Caco-2 (cell line): ENCODE data around the gene AATK. TPM values are rescaled to one million over a fixed set of nuclear protein-coding genes. Genes with fewer than 3 reads are reported as not detected.
"Not testable (repeated sequence)": the region's sequence is repeated elsewhere in the genome, so short reads cannot be mapped to it uniquely, and the experiment has no call there.

Experiments used
- BruUV-seq: library from RNA; stranded (reverse); fragments of 400-500 nt; replicated peaks from 2 replicates; lab custom pipeline; 2021; lab: Mats Ljungman, UMichigan
- CTCF ChIA-PET: fragments of 300-600 bp; sonication (Branson Sonifier 250); formaldehyde crosslinking; loops from one replicate; lab custom pipeline; 2022; ENCODE audit warnings: antibody characterized with exemption; lab: Charles Lee
- POLR2A ChIA-PET: fragments of 300-600 bp; sonication (Branson Sonifier 250); formaldehyde crosslinking; loops from one replicate; lab custom pipeline; 2022; ENCODE audit warnings: antibody characterized with exemption; lab: Charles Lee
- DNase-seq, 2 experiments: peaks; one replicate each; pipeline versions ENCODE4 v3.0.0 to v3.0.0-alpha.2; 2020 to 2022
- H3K27me3 ChIP-seq: replicated peaks from 2 replicates; pipeline ENCODE4 v1.6.0; 2011; ENCODE audit warnings: low read length; ENCODE audit not compliant: control insufficient read depth, insufficient read depth
- H3K36me3 ChIP-seq: 2 replicates; pipeline ENCODE4 v1.5.1; 2011; ENCODE audit warnings: low read length; ENCODE audit not compliant: control insufficient read depth, insufficient read depth
- H3K4me1 ChIP-seq: fragments of 250-450 bp; sonication (Bioruptor Pico); 2 replicates; pipeline ENCODE4 v1.5.1; 2020; ENCODE audit warnings: mild to moderate bottlenecking
- H3K4me3 ChIP-seq: 2 replicates; pipeline ENCODE4 v1.5.1; 2011; ENCODE audit warnings: low read depth, mild to moderate bottlenecking, control low read depth, low read length
- H3K9me3 ChIP-seq: fragments of 250-450 bp; sonication (Bioruptor Pico); 2 replicates; pipeline ENCODE4 v1.5.1; 2020; ENCODE audit warnings: mild to moderate bottlenecking, moderate library complexity
- H3K27ac Mint-ChIP-seq: one replicate; pipeline ENCODE4 v1.8.0; 2022; ENCODE audit warnings: mixed read lengths; ENCODE audit not compliant: unreplicated experiment
- H3K27me3 Mint-ChIP-seq: one replicate; pipeline ENCODE4 v1.8.0; 2022; ENCODE audit warnings: mixed read lengths; ENCODE audit not compliant: insufficient read depth, unreplicated experiment
- H3K36me3 Mint-ChIP-seq: one replicate; pipeline ENCODE4 v1.8.0; 2022; ENCODE audit warnings: mild to moderate bottlenecking, mixed read lengths; ENCODE audit not compliant: insufficient read depth, unreplicated experiment
- H3K4me1 Mint-ChIP-seq: one replicate; pipeline ENCODE4 v1.8.0; 2022; ENCODE audit warnings: low read depth, mixed read lengths; ENCODE audit not compliant: unreplicated experiment
- H3K4me3 Mint-ChIP-seq: one replicate; pipeline ENCODE4 v1.8.0; 2022; ENCODE audit warnings: mild to moderate bottlenecking, moderate library complexity, mixed read lengths; ENCODE audit not compliant: unreplicated experiment
- H3K9me3 Mint-ChIP-seq: one replicate; pipeline ENCODE4 v1.8.0; 2022; ENCODE audit warnings: mixed read lengths; ENCODE audit not compliant: unreplicated experiment
- intact Hi-C: fragments of 100-400 bp; cut with micrococcal nuclease; formaldehyde crosslinking; loops from one replicate; pipeline ENCODE4 v1.10.0; 2022; ENCODE audit not compliant: unreplicated experiment
- total RNA-seq: library from RNA; stranded (reverse); gene quantifications from 2 replicates; pipeline ENCODE4 v1.2.3, GENCODE V29; 2022
- TF ChIP-seq, protein P1 (sequence below), 2 experiments: fragments of 200-600 bp in 1 of 2; IDR thresholded peaks; 1 replicate in 1 of 2; 2 replicates in 1 of 2; pipeline versions ENCODE4 v1.5.1 to v1.8.0; 2011 to 2022; ENCODE audit warnings: antibody characterized with exemption in 1 of 2, control low read depth in 1 of 2, inconsistent platforms in 1 of 2, low read depth in 1 of 2, low read length in 1 of 2, mild to moderate bottlenecking in 1 of 2, moderate library complexity in 1 of 2; ENCODE audit not compliant: insufficient read depth in 1 of 2, severe bottlenecking in 1 of 2, unreplicated experiment in 1 of 2

Gene AATK
- total RNA-seq, 1 experiment from 2014 or later = 26.6 TPM

DNA sequence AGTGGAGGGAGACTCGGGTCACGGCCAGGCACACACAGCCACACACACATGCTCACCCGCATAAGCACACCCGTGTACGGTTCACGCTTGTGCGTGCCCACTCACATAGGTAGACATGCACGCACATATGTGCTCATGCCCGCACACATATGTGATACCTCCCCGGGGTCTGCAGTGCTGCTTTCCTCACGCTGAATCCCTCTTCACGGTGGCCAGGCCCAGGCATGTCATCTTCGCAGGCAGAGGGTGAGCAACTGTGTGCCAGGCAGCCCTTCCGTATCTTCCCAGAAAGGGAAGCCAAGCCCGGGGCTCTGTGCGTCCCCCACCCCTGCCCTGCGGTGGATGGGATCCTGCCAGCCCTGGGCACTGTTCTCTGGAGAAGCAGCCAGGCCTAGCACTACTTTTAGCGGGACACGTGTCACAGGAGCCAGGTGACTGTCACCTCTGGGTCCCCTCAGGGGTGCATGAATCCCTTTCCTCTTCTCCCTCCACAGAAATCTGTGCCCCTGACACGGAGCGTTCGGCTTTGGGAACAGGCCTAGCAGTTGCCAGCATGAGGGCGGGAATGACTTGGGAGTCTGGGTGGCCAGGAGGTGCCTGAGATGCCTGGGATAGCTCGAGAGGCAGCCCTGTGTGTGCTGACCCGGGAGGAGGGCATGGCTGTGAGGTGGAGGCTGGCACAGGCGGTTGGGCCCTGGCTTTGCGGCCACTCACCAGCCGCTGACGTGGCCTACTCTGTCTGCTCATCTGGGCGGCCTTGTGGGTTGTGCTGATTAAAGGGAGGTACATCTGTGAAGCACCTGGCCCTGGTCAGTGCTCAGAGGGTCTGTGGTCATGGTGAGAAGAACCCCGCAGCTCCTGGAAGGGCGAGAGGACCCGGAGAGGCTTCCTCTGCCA lies 83.6 kb downstream of the AATK start:
- Histone ChIP-seq H3K36me3 (no peaks in the 10 kb centered on the region), H3K4me1 (no peaks in the 10 kb centered on the region), H3K27me3 (no peaks in the 10 kb centered on the region), H3K9me3 (no peaks in the 10 kb centered on the region), H3K4me3 (no peak overlapping the region)
- Mint-ChIP-seq H3K27ac (no peak overlapping the region), H3K27me3 (no peaks in the 10 kb centered on the region), H3K9me3 (no peaks in the 10 kb centered on the region), H3K4me1 (no peaks in the 10 kb centered on the region), H3K36me3 (peaks cover 23% of the 10 kb centered on the region), H3K4me3 (no peak overlapping the region)
- ChIA-PET POLR2A (no interaction called here), CTCF (no interaction called here)
- BruUV-seq = no TSS peak
- intact Hi-C loops = no loop called here
- no peak for DNase-seq
- TF ChIP-seq, protein P1, sequence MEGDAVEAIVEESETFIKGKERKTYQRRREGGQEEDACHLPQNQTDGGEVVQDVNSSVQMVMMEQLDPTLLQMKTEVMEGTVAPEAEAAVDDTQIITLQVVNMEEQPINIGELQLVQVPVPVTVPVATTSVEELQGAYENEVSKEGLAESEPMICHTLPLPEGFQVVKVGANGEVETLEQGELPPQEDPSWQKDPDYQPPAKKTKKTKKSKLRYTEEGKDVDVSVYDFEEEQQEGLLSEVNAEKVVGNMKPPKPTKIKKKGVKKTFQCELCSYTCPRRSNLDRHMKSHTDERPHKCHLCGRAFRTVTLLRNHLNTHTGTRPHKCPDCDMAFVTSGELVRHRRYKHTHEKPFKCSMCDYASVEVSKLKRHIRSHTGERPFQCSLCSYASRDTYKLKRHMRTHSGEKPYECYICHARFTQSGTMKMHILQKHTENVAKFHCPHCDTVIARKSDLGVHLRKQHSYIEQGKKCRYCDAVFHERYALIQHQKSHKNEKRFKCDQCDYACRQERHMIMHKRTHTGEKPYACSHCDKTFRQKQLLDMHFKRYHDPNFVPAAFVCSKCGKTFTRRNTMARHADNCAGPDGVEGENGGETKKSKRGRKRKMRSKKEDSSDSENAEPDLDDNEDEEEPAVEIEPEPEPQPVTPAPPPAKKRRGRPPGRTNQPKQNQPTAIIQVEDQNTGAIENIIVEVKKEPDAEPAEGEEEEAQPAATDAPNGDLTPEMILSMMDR (IDR thresholded peaks at IDR 0.05; ENCODE audit: insufficient read depth in 1 of 2, low read depth in 1 of 2, low read length in 1 of 2, severe bottlenecking in 1 of 2, unreplicated experiment in 1 of 2) = no peak

DNA sequence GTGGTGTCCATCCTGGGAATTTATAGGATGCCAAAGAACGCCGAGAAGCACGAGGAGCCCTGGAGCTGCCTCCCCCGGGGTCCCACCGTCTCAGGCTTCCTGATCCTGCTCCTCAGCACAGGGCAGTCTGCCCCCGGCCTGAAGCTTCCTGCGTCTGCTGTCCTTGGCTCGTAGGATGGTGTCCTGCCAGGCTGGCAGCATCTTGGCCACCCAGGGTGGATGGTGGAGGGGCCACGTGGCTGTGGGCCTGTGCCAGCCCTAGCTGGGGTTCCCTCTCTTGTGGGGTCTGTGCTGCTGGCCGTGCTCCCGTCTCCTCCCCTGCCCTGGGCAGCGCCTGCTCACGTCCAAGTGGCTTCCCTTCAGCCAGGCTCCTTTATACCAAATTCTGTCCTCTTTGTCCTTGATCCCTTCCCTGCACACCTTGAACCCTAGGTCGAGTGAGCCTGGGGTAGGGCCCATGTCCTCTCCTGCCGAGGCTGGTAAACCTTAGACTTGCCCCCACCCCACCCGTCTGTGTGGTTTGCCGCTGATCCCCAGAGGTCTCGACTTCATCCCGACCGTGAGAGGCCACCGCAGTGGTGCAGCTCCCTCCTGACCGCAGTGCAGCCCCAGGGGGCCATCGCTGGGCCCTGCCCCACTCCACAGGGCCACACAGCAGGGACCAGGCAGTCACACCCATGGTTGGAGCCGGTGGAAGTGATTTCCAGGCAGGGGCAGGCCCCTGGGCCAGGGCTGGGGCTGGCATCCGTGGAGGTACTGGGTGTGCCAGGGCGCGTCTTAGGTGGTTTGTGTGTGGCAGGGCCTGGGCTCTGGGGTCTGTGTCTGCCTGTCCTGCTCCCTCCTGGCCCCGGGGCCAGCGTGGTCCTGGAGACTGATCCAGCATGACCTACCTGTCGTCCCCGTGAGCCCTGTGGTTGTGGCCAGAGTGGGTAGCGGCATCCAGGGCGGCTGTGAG lies 84.5 kb downstream of the AATK start:
- ChIA-PET POLR2A (no interaction called here), CTCF (no interaction called here)
- no peaks in the 10 kb centered on the region for H3K4me1 Mint-ChIP-seq
- H3K4me1 ChIP-seq = no peaks in the 10 kb centered on the region
- BruUV-seq = no TSS peak
- no peak overlapping the region for H3K27ac Mint-ChIP-seq
- no peaks in the 10 kb centered on the region for H3K27me3 ChIP-seq
- intact Hi-C loops = no loop called here
- H3K36me3 Mint-ChIP-seq = peaks cover 17% of the 10 kb centered on the region
- no peaks in the 10 kb centered on the region for H3K36me3 ChIP-seq
- H3K9me3 Mint-ChIP-seq = no peaks in the 10 kb centered on the region
- H3K4me3 ChIP-seq = no peak overlapping the region
- no peaks in the 10 kb centered on the region for H3K9me3 ChIP-seq
- TF ChIP-seq, protein P1 (IDR thresholded peaks at IDR 0.05; ENCODE audit: insufficient read depth in 1 of 2, low read depth in 1 of 2, low read length in 1 of 2, severe bottlenecking in 1 of 2, unreplicated experiment in 1 of 2) = no peak
- H3K27me3 Mint-ChIP-seq = no peaks in the 10 kb centered on the region
- no peak overlapping the region for H3K4me3 Mint-ChIP-seq
- DNase-seq = no peak

DNA sequence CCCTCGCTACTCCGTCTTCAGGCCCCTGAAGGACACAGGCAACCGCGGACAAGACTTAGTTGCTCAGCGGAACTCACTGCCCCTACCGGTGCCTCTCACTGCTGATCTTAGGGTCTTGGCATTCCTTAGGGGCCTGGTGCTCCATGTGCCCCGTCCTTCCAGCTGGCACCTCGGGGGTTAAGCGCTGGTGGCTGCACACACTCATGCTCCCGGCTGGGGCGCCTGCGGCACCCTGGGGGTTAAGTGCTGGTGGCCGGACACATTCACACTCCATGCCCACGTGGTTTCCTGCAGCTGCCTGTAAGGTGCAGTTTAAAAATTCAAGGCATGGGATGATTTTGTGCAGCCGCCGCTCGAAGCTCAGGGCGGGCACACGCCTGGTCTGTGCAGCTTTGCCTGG lies 86.0 kb downstream of the AATK start:
- Mint-ChIP-seq H3K36me3 (peaks cover 20% of the 10 kb centered on the region), H3K9me3 (no peaks in the 10 kb centered on the region), H3K4me3 (no peak overlapping the region), H3K4me1 (no peaks in the 10 kb centered on the region), H3K27ac (no peak overlapping the region), H3K27me3 (no peaks in the 10 kb centered on the region)
- TF ChIP-seq, protein P1 (IDR thresholded peaks at IDR 0.05; ENCODE audit: insufficient read depth in 1 of 2, low read depth in 1 of 2, low read length in 1 of 2, severe bottlenecking in 1 of 2, unreplicated experiment in 1 of 2) = no peak
- ChIA-PET CTCF (interaction anchor here (0.6 kb wide), 1 partner anchor 197 kb away, joined by 3 read pairs; no protein-coding TSS in a partner anchor), POLR2A (no interaction called here)
- BruUV-seq = no TSS peak
- Histone ChIP-seq H3K4me1 (no peaks in the 10 kb centered on the region), H3K4me3 (no peak overlapping the region), H3K27me3 (no peaks in the 10 kb centered on the region), H3K9me3 (no peaks in the 10 kb centered on the region), H3K36me3 (no peaks in the 10 kb centered on the region)
- intact Hi-C loops = no loop called here
- DNase-seq = no peak

DNA sequence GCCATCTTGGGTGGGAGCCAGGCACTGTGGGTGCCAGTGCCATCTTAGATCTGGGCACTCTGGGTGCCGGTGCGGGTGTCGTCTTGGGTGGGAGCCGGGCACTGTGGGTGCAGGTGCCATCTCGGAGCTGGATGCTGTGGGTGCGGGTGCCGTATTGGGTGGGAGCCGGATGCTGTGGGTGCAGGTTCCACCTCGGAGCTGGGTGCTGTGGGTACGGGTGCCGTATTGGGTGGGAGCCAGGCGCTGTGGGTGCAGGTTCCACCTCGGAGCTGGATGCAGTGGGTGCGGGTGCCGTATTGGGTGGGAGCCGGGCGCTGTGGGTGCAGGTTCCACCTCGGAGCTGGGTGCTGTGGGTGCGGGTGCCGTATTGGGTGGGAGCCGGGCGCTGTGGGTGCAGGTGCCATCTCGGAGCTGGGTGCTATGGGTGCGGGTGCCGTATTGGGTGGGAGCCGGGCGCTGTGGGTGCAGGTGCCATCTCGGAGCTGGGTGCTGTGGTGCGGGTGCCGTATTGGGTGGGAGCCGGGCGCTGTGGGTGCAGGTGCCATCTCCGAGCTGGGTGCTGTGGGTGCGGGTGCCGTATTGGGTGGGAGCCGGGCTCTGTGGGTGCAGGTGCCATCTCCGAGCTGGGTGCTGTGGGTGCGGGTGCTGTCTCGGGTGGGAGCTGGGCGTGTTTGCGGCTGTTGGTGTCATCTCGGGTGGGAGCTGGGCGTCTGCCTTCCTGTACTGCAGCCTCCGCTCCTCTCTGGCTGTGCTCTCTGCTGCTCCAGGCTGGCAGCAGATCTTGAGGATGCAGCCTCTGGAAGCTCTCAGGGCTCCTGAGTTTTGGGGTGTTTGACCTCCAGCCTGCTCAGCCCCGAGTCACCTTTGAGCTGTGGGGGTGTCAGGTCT lies 87.8 kb downstream of the AATK start:
- H3K4me3 ChIP-seq, intact Hi-C loops, H3K4me1 ChIP-seq, H3K4me1 Mint-ChIP-seq, H3K36me3 ChIP-seq, H3K9me3 Mint-ChIP-seq, POLR2A ChIA-PET, DNase-seq, H3K4me3 Mint-ChIP-seq, H3K27me3 ChIP-seq, H3K27ac Mint-ChIP-seq, CTCF ChIA-PET, H3K27me3 Mint-ChIP-seq, H3K9me3 ChIP-seq, BruUV-seq: not testable (repeated sequence)
- peaks cover 29% of the 10 kb centered on the region for H3K36me3 Mint-ChIP-seq
